DMS 273 (cell line): Measurements from ENCODE around the gene UNC5C.

Source experiments
- DNase-seq: peaks from one replicate; lab custom pipeline; 2025; ENCODE audit not compliant: unreplicated experiment; lab: John Stamatoyannopoulos, UW

UNC5C gene

DNA sequence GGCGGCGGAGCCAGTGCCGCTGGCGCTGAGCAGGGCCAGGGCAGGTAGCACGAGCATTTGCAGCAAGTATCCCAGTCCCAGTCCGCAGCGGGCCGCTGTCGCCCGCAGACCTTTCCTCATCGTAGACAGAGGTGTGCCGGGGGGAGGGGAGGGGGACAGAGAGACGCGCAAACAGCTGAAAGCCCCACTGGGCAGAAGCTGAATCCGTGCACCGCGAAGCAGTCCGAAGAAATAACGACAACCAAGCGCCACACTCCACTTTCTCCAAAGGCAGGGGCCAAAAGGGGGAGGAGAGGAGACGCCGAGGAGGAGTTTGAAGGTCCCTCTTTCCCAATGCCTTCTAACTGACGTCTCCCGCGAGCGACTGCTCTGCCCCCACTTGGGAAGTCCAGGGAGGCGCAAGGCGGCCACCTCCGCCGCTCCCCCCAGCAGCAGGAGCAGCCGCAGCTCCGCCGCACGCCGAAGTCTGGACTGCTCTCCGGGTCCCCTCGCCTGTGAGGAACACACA lies at the start of gene UNC5C:
UNC5C (minus strand) TSS at position 236 of the 508 bp plus-strand sequence.
- DNase-seq: peak; percentile 79

DNA sequence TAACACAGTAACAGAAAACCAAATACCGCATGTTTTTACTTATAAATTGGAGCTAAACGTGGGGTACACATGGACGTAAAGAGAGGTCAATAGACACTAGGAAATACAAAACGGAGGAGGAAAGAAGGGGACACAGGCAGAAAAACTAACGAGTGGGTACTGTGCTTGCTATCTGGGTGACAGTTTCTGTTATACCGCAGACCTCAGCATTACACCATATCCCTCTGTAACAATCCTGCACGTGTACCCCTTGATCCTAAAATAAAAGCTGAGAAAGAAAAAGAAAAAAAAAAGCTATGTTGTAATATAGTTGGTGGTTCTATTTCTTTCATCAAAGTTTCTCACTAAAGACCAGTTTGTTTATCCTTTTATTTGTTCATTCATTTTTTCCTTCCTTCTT lies 47.9 kb upstream of the UNC5C start:
- no peak for DNase-seq

DNA sequence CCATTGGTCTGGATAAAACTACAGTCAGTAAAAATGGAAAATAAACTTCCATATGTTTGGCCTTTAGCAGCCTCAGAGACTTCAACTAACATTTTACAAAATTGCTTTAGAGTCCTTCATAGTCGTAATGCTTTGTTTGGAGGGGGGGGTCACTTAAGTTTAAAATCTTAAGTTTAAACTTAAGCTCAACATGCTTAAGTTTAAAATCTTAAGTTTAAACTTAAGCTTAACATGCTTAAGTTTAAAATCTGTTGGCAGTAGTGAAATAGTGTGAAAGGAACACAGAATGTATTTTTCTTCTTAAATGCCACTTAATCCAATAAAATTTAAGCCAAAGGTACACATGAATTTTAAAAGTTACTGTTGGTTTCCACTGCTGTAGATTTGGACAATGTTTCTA lies 45.9 kb upstream of the UNC5C start:
- DNase-seq: no peak

DNA sequence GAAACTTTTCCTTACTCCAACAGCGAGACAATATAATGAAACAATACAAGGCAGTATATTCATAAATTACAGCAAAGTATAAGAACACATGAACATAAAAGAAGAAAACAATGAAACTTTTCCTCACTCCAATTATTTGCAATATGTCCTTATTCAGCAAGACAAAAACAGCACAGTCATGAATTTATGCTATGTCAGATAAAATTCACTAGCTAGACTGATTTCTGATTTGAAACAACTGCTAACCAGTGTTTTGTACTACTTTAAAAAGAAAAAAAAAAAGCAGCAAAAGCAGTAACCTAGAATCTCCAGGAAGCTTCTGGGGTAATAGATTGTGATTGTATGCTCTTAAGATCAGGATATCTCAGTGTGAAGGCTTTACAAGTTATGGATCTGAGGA lies 45.2 kb upstream of the UNC5C start:
- no peak for DNase-seq

DNA sequence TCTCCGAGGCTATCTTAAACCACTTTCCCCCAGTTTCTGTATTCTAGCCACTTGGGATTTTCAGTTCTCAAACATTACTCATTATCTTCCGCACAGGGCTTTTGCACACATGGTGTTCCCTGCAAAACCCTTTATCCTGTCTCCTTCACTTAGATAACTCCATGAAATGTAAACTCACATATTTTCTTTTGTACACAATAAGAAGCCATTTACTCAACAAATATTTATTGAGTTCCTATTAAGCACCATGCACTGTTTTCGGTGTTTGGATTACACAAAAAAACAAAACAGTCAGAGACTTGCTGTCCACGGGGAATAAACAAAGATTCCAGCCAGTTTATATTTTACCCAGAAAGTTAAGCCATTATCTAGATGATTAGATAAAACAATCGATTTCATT lies 42.5 kb upstream of the UNC5C start:
- DNase-seq: no peak

DNA sequence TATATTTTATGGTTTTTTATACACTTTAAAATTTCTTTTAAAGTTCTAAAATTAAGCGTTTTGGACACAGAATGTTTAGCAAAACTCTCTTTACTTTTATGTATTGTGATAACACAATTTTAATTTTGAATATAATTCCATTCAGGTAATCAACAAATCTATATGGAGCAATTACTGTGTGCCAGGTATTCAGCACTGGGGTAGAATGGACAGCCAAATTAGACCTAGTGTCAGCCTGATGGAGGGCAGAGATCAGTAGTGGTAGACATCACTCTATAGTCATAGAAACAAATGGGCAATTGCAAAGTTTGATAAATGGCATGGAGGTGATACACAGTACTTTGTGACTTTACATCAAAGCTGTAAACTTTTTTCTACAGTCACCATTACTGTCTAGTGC lies 41.8 kb upstream of the UNC5C start:
- DNase-seq: no peak

DNA sequence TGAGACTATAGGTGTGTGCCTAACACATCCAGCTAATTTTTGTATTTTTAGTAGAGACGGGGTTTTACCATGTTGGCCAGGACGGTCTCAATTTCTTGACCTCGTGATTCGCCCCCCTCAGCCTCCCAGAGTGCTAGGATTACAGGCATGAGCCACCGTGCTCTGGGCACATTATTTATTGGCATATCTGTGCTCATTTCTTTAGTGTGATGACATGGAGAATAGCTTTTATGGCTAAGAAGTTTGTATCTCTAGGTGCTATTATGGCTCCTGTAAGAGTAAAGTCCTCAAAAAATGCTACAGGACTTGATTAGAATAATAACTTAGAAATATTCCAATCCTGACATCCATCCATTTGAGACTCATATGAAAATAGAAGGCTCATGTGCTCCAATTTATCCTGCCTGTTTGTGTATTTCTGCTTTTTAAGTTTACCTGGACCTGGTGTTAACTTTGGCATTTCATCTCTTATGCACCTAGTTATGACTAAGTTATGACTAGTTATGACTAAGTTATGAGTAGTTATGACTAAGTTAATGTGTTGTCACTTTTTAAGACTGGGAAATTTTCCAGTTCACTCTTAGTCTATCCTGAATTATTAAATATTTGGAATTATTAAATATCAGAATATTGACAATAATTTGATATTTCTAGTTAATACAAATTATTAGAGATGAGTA lies 36.4 kb upstream of the UNC5C start:
- no peak for DNase-seq

DNA sequence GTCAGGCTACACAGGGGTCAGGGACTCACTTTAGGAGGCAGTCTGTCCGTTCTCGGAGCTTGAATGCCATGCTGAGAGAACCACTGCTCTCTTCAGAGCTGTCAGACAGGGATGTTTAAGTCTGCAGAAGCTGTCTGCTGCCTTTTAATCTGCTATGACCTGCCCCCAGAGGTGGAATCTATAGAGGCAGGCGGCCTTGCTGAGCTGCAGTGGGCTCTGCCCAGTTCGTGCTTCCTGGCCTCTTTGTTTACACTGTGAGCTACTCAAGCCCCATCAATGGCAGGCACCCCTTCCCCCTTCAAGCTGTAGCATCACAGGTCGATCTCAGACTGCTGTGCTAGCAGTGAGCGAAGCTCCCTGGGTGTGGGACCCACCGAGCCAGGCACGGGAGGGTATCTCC lies 31.5 kb upstream of the UNC5C start:
- no peak for DNase-seq

DNA sequence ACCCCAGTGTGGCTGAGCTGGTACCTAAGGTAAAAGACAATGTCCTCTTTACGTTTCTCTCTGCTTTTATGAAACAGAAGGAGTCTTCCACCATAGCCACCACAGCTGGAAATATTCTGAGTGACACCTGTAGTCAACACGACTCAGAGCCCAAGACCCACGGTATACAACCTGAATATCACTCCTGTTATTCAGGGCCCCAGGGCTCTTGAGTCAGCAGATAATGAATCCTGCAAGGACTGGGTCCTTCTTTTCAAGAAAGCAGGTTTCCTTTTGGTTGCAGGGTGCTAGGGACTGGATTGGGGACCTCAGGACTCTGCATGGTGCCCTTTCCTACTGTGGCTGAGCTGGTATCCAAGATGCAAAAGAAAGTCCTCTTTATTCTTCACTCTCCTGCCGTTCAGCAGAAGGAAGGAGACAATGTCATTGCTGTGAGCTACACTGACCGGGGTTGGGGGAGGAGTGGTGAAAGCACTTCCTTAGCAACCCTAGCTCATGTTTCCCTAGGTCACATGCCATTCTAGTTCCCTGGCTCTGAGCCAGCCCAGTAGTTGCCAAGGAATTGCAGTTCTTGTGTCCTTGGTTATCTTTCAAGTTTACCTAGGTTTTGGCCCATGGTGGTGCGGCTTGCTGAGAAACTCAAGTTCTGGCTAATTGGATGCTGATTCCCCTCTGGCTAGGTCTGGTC lies 23.7 kb upstream of the UNC5C start:
- DNase-seq: peak; percentile 59

DNA sequence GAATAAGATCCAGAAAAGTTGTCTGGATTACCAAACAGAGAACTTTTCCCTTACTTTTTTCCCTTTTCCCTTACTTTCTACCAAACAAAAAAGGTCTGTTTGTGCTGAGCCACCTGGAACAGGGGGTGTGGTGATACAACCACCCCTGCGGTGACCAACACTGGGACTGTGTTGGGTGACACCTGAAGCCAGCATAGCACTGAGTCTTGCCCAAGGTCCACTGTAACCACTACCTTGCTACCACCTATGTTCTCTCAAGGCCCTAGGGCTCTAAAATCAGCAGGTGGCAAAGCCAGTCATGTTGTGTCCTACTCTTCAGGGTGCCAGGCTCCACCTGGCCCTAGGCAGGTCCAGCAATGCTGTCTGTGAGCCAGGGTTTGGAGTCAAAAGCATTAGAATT lies 22.8 kb upstream of the UNC5C start:
- DNase-seq: no peak

DNA sequence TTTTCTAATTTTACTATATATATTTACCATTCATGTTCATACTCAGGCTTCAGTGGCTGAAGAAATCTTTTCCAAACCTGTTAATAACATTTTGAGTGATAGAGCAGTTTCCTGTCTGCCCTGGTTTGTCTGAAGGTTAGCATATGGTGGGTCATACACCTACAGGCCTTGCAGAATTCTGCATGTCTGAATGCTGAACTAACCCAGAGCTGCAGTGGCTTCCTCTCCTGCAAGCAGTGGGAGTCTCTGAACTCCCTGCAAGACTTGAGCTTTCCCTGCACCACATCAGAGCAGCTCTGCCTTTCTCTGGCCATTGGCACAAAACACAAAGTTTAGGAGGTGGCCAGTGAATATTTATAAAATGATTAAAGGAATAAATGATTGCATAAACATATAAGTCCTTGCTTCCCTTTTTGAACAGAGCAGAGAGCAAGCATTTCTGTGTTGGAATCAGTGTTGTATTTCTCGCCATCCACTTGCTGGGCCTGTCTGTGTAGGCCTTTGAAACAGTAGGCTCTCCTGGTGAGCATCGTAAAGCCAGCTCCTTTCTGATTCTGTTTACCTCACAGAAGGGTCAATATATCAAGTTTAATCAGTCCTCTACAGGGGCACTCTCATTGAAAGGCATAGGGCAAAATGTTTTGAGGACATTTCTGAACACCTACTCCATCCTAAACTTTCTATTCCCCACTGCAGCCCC lies 15.0 kb upstream of the UNC5C start:
- peak; percentile 12 for DNase-seq

DNA sequence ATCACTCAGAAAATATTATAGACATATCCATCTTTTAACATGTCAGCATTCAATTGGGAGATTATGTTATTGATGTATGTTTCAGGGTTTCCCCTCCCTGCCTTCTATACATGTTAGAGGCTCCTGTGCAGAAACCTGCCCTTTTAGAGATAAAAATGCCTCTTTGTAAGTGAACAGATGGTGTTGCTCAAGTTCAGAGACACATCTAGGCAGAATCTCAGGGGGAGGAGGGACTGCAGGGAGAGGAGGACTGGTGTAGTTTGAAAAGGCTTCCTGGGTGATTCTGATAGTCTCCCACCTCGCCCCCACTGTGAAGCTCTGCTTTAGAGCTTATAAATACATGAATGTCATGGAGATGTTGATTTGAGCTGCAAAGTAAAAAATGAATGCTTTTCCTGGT lies 12.0 kb upstream of the UNC5C start:
- DNase-seq: peak; percentile 65

DNA sequence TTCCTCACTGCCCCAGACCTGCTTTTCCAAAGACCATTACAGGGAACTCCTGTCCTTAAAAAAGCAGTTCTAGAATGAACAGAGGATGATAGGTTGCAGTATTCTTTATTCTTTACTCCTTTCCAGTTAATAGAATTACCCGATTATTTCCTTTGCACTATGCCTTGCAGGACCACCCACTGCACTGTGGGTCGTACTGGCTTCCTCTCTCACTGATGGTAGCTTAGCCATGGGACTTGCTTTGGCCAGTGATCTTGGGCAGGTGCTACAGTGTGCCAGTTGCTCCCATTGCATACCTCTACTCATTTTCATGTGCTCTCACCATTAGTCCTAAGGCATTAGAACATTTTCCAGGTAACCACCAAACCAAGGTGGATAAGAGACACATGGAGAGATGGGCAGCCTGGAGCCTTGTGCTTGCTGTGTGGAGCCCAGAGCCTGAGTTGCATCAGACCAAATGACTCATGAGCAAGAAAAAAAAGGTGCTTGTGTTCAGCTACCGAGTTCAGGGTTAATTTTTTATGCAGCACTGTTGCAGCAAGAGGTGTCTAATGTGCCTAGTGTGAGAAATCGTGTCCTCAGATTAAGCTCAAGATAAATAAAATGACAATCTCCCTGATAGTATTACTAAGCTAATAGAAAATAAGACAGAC lies 7.6 kb upstream of the UNC5C start:
- DNase-seq: no peak

DNA sequence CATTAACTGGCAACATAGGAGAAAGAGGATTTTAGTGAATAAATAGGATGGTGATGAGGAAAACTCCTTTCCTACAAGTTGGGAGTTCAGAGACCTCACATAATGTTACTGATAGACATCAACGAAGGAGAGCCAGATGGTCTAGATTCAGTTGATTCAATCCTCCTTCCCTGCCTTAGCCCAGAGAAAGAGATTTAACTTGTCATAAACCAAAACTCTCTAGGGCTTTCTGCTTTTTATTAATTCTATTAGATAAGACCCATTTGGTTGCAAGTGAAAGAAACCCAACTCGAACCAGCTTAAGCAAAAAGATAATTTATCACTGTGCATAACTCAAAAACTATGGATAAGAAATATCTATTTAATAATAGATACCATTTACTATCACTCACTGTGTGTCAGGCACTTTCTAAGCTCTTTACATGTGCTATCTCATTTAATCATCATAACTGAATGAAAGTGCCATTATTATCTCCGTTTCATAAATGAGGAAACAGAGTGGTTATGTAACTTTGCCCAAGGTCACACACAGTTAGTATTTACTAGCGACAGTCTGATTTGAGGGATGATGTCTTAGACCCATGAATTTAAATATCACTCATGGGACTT lies 4.3 kb upstream of the UNC5C start:
- peak; percentile 54 for DNase-seq

DNA sequence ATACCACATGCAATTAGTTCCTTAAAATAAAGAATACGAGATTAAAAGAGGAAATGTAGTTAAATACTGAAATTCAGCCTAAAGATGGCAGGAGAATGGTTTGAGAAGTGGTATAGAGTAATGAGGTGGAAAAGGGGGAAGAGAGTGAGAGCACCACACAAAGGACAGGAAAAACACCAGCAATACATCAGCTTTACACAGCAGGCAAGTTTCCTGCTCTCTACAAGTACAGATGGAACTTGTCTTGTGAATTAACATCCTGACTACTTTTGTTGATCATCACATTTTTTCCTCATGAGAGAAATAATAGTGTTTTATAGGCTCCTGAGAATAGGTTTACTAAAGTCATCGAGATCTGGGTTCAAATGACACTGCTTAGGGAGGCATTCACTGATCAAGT lies 2.9 kb upstream of the UNC5C start:
- DNase-seq: no peak

DNA sequence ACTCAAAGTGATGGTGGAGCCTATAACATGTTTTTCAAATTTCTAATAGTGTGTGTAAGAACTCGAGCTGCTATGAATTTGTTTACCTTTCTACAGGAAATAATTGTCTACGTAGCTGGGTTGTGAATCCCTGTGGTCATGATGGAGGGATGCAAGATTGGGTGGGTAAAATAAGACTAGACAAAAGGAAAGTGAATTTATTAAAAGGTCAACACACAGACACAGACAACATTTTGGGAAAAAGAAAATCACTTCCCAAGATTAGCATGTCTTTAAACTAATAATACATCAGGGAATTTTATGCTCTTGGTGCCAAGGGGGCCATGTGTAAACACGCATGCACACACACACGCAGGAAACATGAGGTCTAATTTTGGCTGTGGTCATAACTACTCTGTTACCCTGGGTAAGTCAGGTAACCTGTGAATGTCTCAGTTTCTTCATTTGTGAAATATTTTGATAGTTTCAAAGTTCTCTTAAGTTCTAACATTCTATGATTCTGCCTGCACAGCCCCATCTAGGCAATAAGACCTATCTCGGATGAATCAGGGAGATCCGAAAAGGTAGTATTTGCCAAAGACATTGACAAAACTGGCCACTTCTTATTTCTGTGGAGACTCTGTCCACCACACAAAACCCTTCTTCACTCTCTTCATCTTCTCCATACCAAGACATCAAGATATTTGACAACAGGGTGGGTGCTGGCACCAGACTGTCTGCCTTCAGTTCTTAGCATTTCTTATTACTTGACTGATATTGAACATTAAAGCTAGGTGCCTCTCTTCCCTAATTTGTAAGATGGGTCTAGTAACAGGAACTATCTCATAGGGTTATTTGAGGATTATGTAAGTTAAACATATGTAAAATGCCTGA lies 1.6 kb upstream of the UNC5C start:
- no peak for DNase-seq

DNA sequence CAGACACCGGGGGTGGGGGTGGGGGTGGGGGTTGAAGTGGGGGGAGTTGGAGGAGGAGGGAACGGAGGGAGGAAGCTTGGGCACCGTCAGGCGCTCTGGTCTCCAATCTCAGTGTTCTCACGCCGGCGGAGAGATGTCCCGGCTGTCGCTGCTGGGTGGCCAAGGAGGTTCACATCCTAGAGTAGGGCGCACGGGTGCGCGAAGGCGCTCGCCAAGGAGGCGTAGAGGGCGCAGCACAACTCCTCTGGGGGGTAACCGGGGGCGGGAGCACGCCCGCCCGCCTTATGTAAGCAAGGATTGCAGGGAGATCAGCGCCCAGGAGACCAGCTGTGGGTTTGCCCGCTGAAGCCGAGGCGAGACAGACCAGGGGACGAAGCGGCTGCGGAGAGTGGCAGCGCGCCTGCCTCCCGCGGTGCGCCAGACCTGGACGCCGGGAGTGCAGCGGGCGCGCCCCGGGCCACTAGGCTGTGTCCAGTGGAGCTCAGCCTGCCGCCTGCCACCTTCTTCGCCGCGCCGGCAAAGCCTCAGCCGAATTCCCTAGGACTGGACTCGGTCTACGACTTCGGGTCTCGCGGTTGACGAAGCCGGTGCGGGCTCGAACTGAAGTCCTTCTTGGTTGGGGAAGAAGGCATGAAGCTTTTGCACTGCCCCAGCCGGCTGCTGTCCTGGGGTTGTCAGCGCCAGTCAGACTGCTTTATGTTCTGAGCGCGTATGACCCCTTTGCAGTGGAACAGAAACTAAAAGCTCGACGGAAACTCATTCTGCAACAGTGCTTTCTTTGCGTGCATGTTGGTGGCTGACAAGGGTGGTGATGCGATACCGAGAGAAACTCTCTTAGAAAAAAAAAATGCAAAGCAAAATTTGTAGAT lies 707 bp upstream of the UNC5C start:
- DNase-seq: peak; percentile 72

DNA sequence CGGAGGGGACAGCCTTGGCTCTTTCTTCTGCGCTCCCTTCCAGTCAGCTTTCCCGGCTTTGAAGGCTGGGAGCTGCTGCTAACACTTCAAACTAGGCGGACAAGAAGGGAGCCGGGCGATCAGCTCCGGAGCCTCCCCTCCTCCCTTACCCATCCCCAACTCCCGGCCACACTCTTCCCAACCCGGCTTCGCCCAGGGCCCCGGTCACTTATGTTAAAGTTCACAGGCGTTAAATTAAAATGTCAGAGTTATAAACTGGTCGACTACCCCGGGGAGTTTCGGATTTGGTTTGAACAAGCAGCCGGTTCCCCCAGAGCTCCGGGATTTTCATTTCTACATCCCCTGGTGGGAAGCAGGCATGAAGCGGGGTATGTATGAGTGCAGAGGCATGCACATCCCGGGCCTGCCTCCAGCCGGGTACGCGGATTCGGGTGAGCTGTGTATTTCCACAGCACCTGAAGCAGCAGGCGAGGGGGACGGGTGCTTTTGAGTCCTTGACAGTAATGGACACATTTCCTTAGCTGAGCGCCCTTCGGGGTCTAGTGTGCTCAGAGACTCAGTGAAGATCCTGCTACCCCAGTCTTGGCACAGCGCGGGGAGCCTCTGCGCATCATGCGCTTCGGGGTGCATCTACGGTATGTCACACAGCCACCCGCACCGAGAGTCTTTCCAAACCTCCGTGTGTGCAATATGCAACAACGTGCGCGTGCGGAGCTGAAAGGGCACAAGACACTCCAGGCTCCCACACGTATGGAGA lies 880 bp downstream of the UNC5C start:
- DNase-seq: peak; percentile 66
